Measurements from ENCODE around the gene MYLK4. TPM values are rescaled to one million over a fixed set of nuclear protein-coding genes. Genes with fewer than 3 reads are reported as not detected.

The MYLK4 gene
- total and polyA plus RNA-seq, 2 of the 13 experiments (the other 11 are each of a cell fraction or from before 2014, with no cell fraction given), result 0.26 to 0.29 TPM

DNA sequence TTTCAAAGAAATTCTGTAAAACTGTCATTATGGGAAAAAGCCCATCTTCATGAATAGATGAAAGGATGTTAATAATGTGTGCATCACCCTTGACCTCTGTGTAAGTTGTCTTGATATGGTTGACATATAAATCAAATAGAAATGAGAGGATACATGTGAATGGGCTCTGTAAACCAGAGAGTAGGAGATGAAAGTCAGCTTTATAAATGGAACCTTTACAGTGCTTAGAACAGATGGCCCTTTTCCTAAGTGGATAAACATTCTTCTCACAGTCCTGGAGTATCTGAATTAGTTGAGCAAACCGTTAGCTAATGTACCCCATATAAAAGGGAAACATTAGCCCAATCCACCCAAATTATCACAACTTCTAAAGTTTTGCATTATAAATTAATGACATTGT is 57.5 kb downstream of the MYLK4 start:
- in situ Hi-C loops (cut with HindIII; ENCODE audit: extremely low pct_ligation_motif_present, low pct_unique_long_range_greater_than_20kb), result no loop called here
- Histone ChIP-seq H3K4me3 (replicated peaks in 1 of 3; ENCODE audit: insufficient read depth in 1 of 3, low read depth in 2 of 3, low read length in 3 of 3) (no peak overlapping the region), H3K27ac (ENCODE audit: extremely low read length, insufficient read depth, low read length) (no peak overlapping the region), H3K9ac (ENCODE audit: insufficient read depth, low read depth, low read length) (no peak overlapping the region), H4K20me1 (ENCODE audit: insufficient read depth, low read length) (no peaks in the 10 kb centered on the region), H3K36me3 (replicated peaks in 1 of 2; ENCODE audit: control insufficient read depth in 1 of 2, insufficient read depth in 2 of 2, low read length in 2 of 2) (no peaks in the 10 kb centered on the region), H2AFZ (ENCODE audit: low read length) (no peak overlapping the region), H3K4me2 (ENCODE audit: low read depth, low read length) (no peak overlapping the region), H3K4me1 (ENCODE audit: insufficient read depth, low read length) (peaks cover 14% of the 10 kb centered on the region), H3K79me2 (ENCODE audit: insufficient read depth, low read length) (no peaks in the 10 kb centered on the region), H3K9me3 (ENCODE audit: low read length) (no peaks in the 10 kb centered on the region), H3K27me3 (ENCODE audit: control insufficient read depth in 1 of 2, insufficient read depth in 2 of 2, low read length in 2 of 2) (peaks cover 0 to 7% of the 10 kb centered on the region in 2 experiments; a peak in 2 of 5 replicates)
- ChIA-PET POLR2A (no interaction called here), CTCF (ENCODE audit: low intra/inter-chr PET ratio, low total read pairs) (no interaction called here)
- intact Hi-C loops (cut with micrococcal nuclease; ENCODE audit: unreplicated experiment), result loop anchor here (10.0 kb wide), 1 partner anchor 58 kb away; no protein-coding TSS in a partner anchor
- ATAC-seq (no peak), DNase-seq (ENCODE audit: low spot score) (no peak), FAIRE-seq (no peak)
- BruUV-seq (replicated peaks), result no TSS peak
- 12% methylated on average over 1 of the region's 1 CpG for WGBS (ENCODE audit: low lambda C conversion rate)
- TF ChIP-seq ZNF30 (CRISPR knock-in tag; IDR thresholded peaks at IDR 0.05) (no peak), KAT2B (IDR thresholded peaks at IDR 0.05; ENCODE audit: borderline replicate concordance, low read depth, low read length) (no peak), SRSF9 (IDR thresholded peaks at IDR 0.05; ENCODE audit: borderline replicate concordance, insufficient read depth, low read depth, low read length, poor library complexity, severe bottlenecking) (no peak), SMAD3 (CRISPR knock-in tag; IDR thresholded peaks at IDR 0.05) (no peak), HNRNPLL (IDR thresholded peaks at IDR 0.05; ENCODE audit: low read depth, low read length, poor library complexity, severe bottlenecking) (no peak), ZNF292 (CRISPR knock-in tag; IDR thresholded peaks at IDR 0.05; ENCODE audit: borderline replicate concordance, low read depth) (no peak), ZEB1 (IDR thresholded peaks at IDR 0.05; ENCODE audit: insufficient replicate concordance, low read depth) (no peak), GABPB1 (CRISPR knock-in tag; IDR thresholded peaks at IDR 0.05) (no peak), SATB2 (CRISPR knock-in tag; IDR thresholded peaks at IDR 0.05) (no peak), NCOA2 (CRISPR knock-in tag; IDR thresholded peaks at IDR 0.05) (no peak), DMAP1 (CRISPR knock-in tag; IDR thresholded peaks at IDR 0.05) (no peak), FIP1L1 (IDR thresholded peaks at IDR 0.05; ENCODE audit: borderline replicate concordance, insufficient read depth, low read depth, low read length) (no peak), ZNF724P (CRISPR knock-in tag; IDR thresholded peaks at IDR 0.05; ENCODE audit: borderline replicate concordance) (no peak)
- TF ChIP-seq, protein P1, sequence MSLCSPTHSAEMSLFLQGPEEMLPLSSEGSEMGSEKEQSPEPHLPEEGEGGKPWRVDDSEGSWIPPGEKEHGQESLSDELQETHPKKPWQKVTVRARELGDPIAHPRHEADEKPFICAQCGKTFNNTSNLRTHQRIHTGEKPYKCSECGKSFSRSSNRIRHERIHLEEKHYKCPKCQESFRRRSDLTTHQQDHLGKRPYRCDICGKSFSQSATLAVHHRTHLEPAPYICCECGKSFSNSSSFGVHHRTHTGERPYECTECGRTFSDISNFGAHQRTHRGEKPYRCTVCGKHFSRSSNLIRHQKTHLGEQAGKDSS (CRISPR knock-in tag; IDR thresholded peaks at IDR 0.05; ENCODE audit: borderline replicate concordance, low read depth), result no peak
- TF ChIP-seq, protein P2, sequence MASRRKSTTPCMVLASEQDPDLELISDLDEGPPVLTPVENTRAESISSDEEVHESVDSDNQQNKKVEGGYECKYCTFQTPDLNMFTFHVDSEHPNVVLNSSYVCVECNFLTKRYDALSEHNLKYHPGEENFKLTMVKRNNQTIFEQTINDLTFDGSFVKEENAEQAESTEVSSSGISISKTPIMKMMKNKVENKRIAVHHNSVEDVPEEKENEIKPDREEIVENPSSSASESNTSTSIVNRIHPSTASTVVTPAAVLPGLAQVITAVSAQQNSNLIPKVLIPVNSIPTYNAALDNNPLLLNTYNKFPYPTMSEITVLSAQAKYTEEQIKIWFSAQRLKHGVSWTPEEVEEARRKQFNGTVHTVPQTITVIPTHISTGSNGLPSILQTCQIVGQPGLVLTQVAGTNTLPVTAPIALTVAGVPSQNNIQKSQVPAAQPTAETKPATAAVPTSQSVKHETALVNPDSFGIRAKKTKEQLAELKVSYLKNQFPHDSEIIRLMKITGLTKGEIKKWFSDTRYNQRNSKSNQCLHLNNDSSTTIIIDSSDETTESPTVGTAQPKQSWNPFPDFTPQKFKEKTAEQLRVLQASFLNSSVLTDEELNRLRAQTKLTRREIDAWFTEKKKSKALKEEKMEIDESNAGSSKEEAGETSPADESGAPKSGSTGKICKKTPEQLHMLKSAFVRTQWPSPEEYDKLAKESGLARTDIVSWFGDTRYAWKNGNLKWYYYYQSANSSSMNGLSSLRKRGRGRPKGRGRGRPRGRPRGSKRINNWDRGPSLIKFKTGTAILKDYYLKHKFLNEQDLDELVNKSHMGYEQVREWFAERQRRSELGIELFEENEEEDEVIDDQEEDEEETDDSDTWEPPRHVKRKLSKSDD (CRISPR knock-in tag; IDR thresholded peaks at IDR 0.05; ENCODE audit: low read depth), result no peak
- TF ChIP-seq, protein P3, sequence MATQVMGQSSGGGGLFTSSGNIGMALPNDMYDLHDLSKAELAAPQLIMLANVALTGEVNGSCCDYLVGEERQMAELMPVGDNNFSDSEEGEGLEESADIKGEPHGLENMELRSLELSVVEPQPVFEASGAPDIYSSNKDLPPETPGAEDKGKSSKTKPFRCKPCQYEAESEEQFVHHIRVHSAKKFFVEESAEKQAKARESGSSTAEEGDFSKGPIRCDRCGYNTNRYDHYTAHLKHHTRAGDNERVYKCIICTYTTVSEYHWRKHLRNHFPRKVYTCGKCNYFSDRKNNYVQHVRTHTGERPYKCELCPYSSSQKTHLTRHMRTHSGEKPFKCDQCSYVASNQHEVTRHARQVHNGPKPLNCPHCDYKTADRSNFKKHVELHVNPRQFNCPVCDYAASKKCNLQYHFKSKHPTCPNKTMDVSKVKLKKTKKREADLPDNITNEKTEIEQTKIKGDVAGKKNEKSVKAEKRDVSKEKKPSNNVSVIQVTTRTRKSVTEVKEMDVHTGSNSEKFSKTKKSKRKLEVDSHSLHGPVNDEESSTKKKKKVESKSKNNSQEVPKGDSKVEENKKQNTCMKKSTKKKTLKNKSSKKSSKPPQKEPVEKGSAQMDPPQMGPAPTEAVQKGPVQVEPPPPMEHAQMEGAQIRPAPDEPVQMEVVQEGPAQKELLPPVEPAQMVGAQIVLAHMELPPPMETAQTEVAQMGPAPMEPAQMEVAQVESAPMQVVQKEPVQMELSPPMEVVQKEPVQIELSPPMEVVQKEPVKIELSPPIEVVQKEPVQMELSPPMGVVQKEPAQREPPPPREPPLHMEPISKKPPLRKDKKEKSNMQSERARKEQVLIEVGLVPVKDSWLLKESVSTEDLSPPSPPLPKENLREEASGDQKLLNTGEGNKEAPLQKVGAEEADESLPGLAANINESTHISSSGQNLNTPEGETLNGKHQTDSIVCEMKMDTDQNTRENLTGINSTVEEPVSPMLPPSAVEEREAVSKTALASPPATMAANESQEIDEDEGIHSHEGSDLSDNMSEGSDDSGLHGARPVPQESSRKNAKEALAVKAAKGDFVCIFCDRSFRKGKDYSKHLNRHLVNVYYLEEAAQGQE (IDR thresholded peaks at IDR 0.05; ENCODE audit: borderline replicate concordance in 1 of 2, low read depth in 1 of 2, low read length in 2 of 2), result no peak
- TF ChIP-seq, protein P4, sequence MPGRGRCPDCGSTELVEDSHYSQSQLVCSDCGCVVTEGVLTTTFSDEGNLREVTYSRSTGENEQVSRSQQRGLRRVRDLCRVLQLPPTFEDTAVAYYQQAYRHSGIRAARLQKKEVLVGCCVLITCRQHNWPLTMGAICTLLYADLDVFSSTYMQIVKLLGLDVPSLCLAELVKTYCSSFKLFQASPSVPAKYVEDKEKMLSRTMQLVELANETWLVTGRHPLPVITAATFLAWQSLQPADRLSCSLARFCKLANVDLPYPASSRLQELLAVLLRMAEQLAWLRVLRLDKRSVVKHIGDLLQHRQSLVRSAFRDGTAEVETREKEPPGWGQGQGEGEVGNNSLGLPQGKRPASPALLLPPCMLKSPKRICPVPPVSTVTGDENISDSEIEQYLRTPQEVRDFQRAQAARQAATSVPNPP (CRISPR knock-in tag; IDR thresholded peaks at IDR 0.05), result no peak

All from HepG2 (cell line).